HepG2 (cell line): Measurements from ENCODE around the gene RPRD2.

Experiments used
- AFF4 ChIP-seq: sonication (generic); formaldehyde crosslinking; IDR thresholded peaks from 2 replicates; pipeline ENCODE4 v1.4.0; 2020; ENCODE audit warnings: missing genetic modification reagents
- BRD4 ChIP-seq: sonication (generic); formaldehyde crosslinking; IDR thresholded peaks from 2 replicates; pipeline ENCODE4 v1.4.0; 2020; ENCODE audit warnings: missing genetic modification reagents
- EZH2 ChIP-seq: conservative IDR thresholded peaks from 2 replicates; pipeline ENCODE4 v1.6.1; 2012; ENCODE audit warnings: mild to moderate bottlenecking, low read depth, low read length, moderate library complexity
- TF ChIP-seq, protein P1 (sequence below): sonication (generic); formaldehyde crosslinking; IDR thresholded peaks from 2 replicates; pipeline ENCODE4 v1.5.1; 2020; ENCODE audit warnings: mild to moderate bottlenecking, missing genetic modification reagents, moderate library complexity

- TF ChIP-seq BRD4 (CRISPR knock-in tag): no peak
- TF ChIP-seq, protein P1, sequence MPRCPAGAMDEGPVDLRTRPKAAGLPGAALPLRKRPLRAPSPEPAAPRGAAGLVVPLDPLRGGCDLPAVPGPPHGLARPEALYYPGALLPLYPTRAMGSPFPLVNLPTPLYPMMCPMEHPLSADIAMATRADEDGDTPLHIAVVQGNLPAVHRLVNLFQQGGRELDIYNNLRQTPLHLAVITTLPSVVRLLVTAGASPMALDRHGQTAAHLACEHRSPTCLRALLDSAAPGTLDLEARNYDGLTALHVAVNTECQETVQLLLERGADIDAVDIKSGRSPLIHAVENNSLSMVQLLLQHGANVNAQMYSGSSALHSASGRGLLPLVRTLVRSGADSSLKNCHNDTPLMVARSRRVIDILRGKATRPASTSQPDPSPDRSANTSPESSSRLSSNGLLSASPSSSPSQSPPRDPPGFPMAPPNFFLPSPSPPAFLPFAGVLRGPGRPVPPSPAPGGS: no peak
- TF ChIP-seq AFF4: no peak
- TF ChIP-seq EZH2: no peak
These were observed 21.8 kb downstream of the RPRD2 start for GRCh38 chr1:150385537-150386445.
